ENCODE results near the gene ICOSLG. TPM values are rescaled to one million over a fixed set of nuclear protein-coding genes. Genes with fewer than 3 reads are reported as not detected.

ICOSLG gene, protein sequence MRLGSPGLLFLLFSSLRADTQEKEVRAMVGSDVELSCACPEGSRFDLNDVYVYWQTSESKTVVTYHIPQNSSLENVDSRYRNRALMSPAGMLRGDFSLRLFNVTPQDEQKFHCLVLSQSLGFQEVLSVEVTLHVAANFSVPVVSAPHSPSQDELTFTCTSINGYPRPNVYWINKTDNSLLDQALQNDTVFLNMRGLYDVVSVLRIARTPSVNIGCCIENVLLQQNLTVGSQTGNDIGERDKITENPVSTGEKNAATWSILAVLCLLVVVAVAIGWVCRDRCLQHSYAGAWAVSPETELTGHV
- total RNA-seq = not detected in 2 replicates

DNA sequence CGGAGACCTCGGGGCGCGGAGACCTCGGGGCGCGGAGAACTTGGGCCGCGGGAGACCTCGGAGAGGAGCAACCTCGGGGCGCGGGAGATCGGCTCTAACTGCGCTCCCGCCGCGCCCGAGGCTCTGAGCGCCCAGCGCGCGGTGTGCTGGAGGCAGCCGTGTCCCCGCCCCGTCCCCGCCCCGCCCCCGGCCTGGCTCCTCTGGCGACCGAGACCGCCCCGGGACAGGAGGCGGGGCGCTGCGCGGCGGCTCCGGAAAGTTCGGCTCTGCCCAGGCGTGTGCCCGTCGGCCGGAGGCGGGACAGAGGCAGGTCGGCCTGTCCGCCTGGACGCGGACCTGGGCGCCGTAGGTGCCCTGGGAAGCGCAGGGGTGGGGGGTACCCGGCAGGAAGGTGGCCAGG is at the start of gene ICOSLG:
Gene ICOSLG (minus strand): TSS at position 102 of the 400 bp plus-strand sequence. CDS start 126 bp downstream, outside the sequence.

DNA sequence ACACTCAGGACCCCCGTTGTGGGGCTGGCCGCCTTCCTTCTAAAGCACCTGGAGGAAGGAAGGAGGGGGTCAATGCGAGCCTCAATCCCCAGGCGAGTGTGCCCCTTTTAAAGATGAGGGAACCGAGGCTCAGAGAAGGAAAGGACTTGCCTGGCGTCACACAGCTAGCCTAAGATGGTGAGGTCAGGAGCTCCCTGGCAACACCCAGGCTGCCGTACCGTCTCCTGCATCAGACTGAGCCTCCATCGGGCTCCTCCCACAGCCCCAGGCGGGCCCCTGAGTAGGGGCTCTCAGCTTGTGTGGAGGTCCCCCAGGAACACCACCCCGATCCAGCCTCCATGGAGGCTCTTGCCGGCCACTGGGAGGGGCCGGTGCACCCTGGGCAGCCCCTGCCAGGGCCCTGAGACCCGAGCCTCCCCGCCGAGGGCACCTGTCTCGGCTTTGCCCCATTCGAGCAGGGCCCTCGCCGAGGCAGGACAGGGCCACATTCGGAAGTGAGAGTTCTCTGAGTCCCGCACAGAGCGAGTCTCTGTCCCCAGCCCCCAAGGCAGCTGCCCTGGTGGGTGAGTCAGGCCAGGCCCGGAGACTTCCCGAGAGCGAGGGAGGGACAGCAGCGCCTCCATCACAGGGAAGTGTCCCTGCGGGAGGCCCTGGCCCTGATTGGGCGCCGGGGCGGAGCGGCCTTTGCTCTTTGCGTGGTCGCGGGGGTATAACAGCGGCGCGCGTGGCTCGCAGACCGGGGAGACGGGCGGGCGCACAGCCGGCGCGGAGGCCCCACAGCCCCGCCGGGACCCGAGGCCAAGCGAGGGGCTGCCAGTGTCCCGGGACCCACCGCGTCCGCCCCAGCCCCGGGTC is 44.6 kb upstream of the ICOSLG start, which contains the start of gene AIRE:
Gene AIRE (plus strand): TSS at position 739 of the 855 bp plus-strand sequence. CDS start 131 bp downstream, outside the sequence.

DNA sequence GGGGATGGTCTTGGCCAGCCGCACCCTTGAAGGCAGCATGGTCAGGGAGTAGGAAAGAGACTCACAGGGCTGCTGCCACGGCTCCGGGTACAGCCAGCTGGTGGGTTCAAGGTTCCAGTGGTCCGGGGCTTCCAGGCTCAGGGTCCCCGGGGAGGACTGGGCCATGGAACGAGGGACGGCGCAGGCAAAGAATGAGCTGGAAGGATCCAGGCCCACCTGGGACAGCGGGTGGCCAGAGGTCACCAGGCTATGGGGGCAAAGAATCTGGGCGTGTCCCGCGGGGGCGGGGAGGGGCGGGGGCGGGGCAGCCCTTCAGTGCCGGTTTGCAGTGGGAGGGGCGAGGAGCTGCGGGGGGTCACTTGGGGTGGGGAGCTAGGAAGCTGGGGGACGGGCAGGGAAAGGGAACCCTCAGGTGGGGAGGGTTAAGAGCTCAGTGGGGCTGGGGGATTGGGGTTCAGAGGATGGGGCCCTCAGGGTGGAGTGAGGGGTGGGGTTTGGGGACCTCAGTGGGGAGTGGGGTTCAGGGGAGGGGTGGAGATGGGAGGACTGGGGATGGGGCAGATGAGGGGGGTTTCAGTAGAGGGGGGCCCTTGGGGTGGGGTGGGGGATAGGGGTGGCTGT is 21.0 kb upstream of the ICOSLG start, which contains the start of gene DNMT3L:
Gene DNMT3L (minus strand): TSS at position 223 of the 621 bp plus-strand sequence. CDS start 638 bp downstream, outside the sequence.

Other genes with a start within 250 kb of the ICOSLG start
- 12.1 and 14.4 TPM in 2 replicates for gene TRAPPC10, start 228.6 kb downstream of the ICOSLG start, total RNA-seq
- gene PWP2, start 133.5 kb downstream of the ICOSLG start, total RNA-seq = 16.7 and 21.3 TPM in 2 replicates
- 22.9 and 25.4 TPM in 2 replicates for gene GATD3, start 107.3 kb downstream of the ICOSLG start, total RNA-seq
- gene DNMT3L, start 21.0 kb upstream of the ICOSLG start, total RNA-seq = not detected in 2 replicates
- gene AIRE, start 44.9 kb upstream of the ICOSLG start, total RNA-seq = not detected in 2 replicates
- 152 and 159 TPM in 2 replicates for gene PFKL, start 59.1 kb upstream of the ICOSLG start, total RNA-seq
- gene CFAP410, start 98.4 kb upstream of the ICOSLG start, total RNA-seq = 17.0 and 18.3 TPM in 2 replicates
- not detected in 2 replicates for gene TRPM2, start 112.7 kb upstream of the ICOSLG start, total RNA-seq
- gene LRRC3, start 214.6 kb upstream of the ICOSLG start, total RNA-seq = 0.18 and 0.29 TPM in 2 replicates

Measured in myometrial cell (primary cell).